K562 (cell line): Measurements from ENCODE around the gene SLC16A4. TPM values are rescaled to one million over a fixed set of nuclear protein-coding genes. Genes with fewer than 3 reads are reported as not detected.
A peak's percentile ranks its signal among the peaks of the same experiment; 100 is the strongest.

Experiments used
- ADNP ChIP-seq: fragments of 200-800 bp; sonication (Bioruptor generic); IDR thresholded peaks from 2 replicates; pipeline ENCODE4 v1.6.1; 2016; ENCODE audit warnings: missing genetic modification characterization, missing compliant biosample characterization
- DPF2 ChIP-seq: fragments of 450-650 bp; IDR thresholded peaks from 2 replicates; pipeline ENCODE4 v1.6.1; 2016
- GABPB2 ChIP-seq: fragments of 250-450 bp; sonication (Bioruptor Pico); conservative IDR thresholded peaks from 2 replicates; pipeline ENCODE4 v1.5.1; 2021; ENCODE audit warnings: mild to moderate bottlenecking
- HDAC6 ChIP-seq: IDR thresholded peaks from 2 replicates; pipeline ENCODE4 v1.6.1; 2012; ENCODE audit warnings: low read depth, mild to moderate bottlenecking, control low read depth, inconsistent platforms, low read length, moderate library complexity
- KLF16 ChIP-seq: IDR thresholded peaks from 2 replicates; pipeline ENCODE4 v1.6.1; 2016; ENCODE audit warnings: antibody characterized with exemption
- MTA2 ChIP-seq: fragments of 450-650 bp; IDR thresholded peaks from 2 replicates; pipeline ENCODE4 v1.6.1; 2016; ENCODE audit warnings: low read depth
- MTF1 ChIP-seq: fragments of 250-450 bp; sonication (Bioruptor Pico); IDR thresholded peaks from 2 replicates; pipeline ENCODE4 v1.9.0; 2021; ENCODE audit warnings: moderate library complexity, mild to moderate bottlenecking, inconsistent platforms, borderline replicate concordance
- NFIC ChIP-seq: fragments of 450-650 bp; IDR thresholded peaks from 2 replicates; pipeline ENCODE4 v1.6.1; 2017; ENCODE audit warnings: mild to moderate bottlenecking, inconsistent platforms
- PHF20 ChIP-seq: fragments of 450-650 bp; IDR thresholded peaks from 2 replicates; pipeline ENCODE4 v1.6.1; 2018; ENCODE audit not compliant: partially characterized antibody
- PRDM10 ChIP-seq: fragments of 450-650 bp; IDR thresholded peaks from 2 replicates; pipeline ENCODE4 v1.6.1; 2018; ENCODE audit not compliant: partially characterized antibody
- PRPF4 ChIP-seq: fragments of 200-400 bp; formaldehyde crosslinking; IDR thresholded peaks from one replicate; pipeline ENCODE4 v1.6.1; 2017; ENCODE audit warnings: low read length, low read depth, mild to moderate bottlenecking; ENCODE audit not compliant: insufficient read depth, poor library complexity, severe bottlenecking
- RBM39 ChIP-seq: fragments of 200-400 bp; formaldehyde crosslinking; optimal IDR thresholded peaks from 2 replicates; pipeline ENCODE3; 2018; ENCODE audit warnings: low read depth, low read length
- RFX7 ChIP-seq: fragments of 250-450 bp; sonication (Bioruptor Pico); IDR thresholded peaks from 2 replicates; pipeline ENCODE4 v1.5.1; 2021; ENCODE audit warnings: mild to moderate bottlenecking
- RNF2 ChIP-seq: sonication (generic); IDR thresholded peaks from 2 replicates; pipeline ENCODE4 v1.6.1; 2016
- RNF219 ChIP-seq: fragments of 250-450 bp; sonication (Bioruptor Pico); IDR thresholded peaks from 2 replicates; pipeline ENCODE4 v1.5.0; 2022; ENCODE audit warnings: mild to moderate bottlenecking
- RUNX1 ChIP-seq: sonication (generic); IDR thresholded peaks from 2 replicates; pipeline ENCODE4 v1.6.1; 2016; ENCODE audit warnings: antibody characterized with exemption, low read depth
- TAF9B ChIP-seq: fragments of 450-650 bp; IDR thresholded peaks from 2 replicates; pipeline ENCODE4 v1.6.1; 2018; ENCODE audit warnings: mild to moderate bottlenecking; ENCODE audit not compliant: partially characterized antibody
- ZKSCAN1 ChIP-seq: fragments of 150-350 bp; IDR thresholded peaks from 2 replicates; pipeline ENCODE4 v1.6.1; 2016; ENCODE audit warnings: low read depth, low read length
- ZNF133 ChIP-seq: fragments of 250-450 bp; sonication (Bioruptor Pico); IDR thresholded peaks from 2 replicates; pipeline ENCODE4 v1.4.0; 2020; ENCODE audit warnings: mild to moderate bottlenecking
- ZNF431 ChIP-seq: sonication (generic); formaldehyde crosslinking; IDR thresholded peaks from 2 replicates; pipeline ENCODE4 v1.8.0; 2022; ENCODE audit warnings: mild to moderate bottlenecking, missing genetic modification reagents
- ZNF445 ChIP-seq: fragments of 250-450 bp; sonication (Bioruptor Pico); IDR thresholded peaks from 2 replicates; pipeline ENCODE4 v1.4.0; 2020; ENCODE audit warnings: low read depth, mild to moderate bottlenecking, moderate library complexity
- ZNF584 ChIP-seq: fragments of 200-800 bp; sonication (Bioruptor generic); IDR thresholded peaks from 2 replicates; pipeline ENCODE4 v1.6.1; 2016; ENCODE audit warnings: low read depth, mild to moderate bottlenecking, missing genetic modification characterization, missing compliant biosample characterization
- polyA plus RNA-seq, 8 experiments: library from polyadenylated mRNA; depleted of rRNA in 4 of 8; stranded (reverse) in 5 of 8; unstranded in 3 of 8; fragments of >200 nt; fragmentation: Nextera tagmentation in 2 of 8; fragmentation: Illumina TruSeq in 1 of 8; extraction: Ambion mirVana in 2 of 8; extraction: Trizol in 1 of 8; gene quantifications; 2 replicates each; pipeline versions ENCODE4 v1.2.1 to v1.2.3, GENCODE V29; 2011 to 2014; ENCODE audit warnings: inconsistent platforms in 1 of 8, missing spikeins in 1 of 8
- total RNA-seq, 7 experiments: library from RNA; depleted of rRNA in 6 of 7; stranded (reverse); fragments of >200 nt in 6 of 7; fragmentation: Illumina TruSeq in 2 of 7; extraction: Trizol in 2 of 7; gene quantifications; 2 replicates each; pipeline versions ENCODE4 v1.2.1 to v1.2.3, GENCODE V29; 2011 to 2021; ENCODE audit warnings: low replicate concordance in 1 of 7
- TF ChIP-seq, protein P1 (sequence below): fragments of 250-450 bp; sonication (Bioruptor Pico); IDR thresholded peaks from 2 replicates; pipeline ENCODE4 v1.5.0; 2020; ENCODE audit warnings: mild to moderate bottlenecking

Gene SLC16A4
- total and polyA plus RNA-seq, 9 of the 15 experiments (the other 6 are each of a cell fraction or from before 2014, with no cell fraction given): 0.04 to 0.31 (median 0.18) TPM; not detected in 1

DNA sequence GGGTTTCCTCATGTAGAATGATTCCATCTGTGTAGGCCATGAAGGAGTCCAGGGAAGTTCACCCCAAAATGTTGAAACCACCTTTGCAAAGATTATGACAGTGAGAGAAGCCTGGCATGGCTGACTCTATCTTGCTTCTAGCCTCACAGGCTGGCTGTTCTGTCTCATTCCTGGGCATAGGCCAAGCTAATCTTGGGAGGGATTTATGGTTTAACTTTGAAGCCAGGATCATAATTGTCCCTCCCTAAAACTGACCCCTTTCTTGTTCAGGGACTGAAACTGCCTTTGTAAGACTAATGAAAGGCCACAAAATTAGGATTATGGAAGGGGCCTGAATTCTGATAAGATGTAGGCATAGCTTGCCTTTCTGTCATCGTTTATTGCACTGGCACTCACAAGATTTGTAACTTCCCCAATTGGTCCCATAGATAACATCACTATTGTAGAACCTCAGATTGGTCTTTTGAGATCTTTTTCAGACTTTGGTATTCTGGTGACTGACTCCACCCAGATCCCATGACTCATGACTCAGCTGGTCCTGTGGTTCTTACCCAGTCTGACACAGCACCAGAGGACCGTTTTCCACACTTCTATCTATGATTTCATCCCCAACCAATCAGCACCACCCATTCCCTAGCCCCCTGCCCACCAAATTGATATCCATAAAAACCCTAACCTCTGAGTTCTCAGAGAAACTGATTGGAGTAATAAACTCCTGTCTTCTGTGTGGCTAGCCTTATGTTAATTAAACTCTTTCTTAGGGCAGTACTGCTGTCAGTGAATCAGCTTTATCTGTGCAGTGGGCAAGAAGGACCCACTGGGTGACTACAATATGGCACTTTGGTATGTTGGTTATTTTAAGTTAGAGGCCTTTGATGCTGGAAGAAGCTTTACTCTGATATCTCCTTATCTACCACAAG, 30.3 kb upstream of the SLC16A4 start (continued):
- TF ChIP-seq NFIC (no peak), ZNF133 (CRISPR knock-in tag) (no peak), RNF2 (no peak), KLF16 (no peak), RUNX1 (no peak), MTF1 (CRISPR knock-in tag) (no peak), GABPB2 (CRISPR knock-in tag) (no peak), RBM39 (no peak), ZNF431 (CRISPR knock-in tag) (no peak), PHF20 (no peak), HDAC6 (no peak), PRPF4 (no peak), ZKSCAN1 (no peak), RFX7 (CRISPR knock-in tag) (no peak), PRDM10 (no peak), ADNP (tag) (no peak; the same call in none of the 2 replicates), RNF219 (no peak), DPF2 (peak; percentile 71), MTA2 (no peak; the same call in 1 of the 2 replicates), ZNF584 (CRISPR knock-in tag) (no peak), TAF9B (no peak), ZNF445 (CRISPR knock-in tag) (no peak)
- TF ChIP-seq, protein P1, sequence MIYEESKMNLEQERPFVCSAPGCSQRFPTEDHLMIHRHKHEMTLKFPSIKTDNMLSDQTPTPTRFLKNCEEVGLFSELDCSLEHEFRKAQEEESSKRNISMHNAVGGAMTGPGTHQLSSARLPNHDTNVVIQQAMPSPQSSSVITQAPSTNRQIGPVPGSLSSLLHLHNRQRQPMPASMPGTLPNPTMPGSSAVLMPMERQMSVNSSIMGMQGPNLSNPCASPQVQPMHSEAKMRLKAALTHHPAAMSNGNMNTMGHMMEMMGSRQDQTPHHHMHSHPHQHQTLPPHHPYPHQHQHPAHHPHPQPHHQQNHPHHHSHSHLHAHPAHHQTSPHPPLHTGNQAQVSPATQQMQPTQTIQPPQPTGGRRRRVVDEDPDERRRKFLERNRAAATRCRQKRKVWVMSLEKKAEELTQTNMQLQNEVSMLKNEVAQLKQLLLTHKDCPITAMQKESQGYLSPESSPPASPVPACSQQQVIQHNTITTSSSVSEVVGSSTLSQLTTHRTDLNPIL: no peak
